MCF 10A (cell line): ENCODE results near the gene OSBPL3. TPM values are rescaled to one million over a fixed set of nuclear protein-coding genes. Genes with fewer than 3 reads are reported as not detected.

ENCODE experiments used
- BruUV-seq: library from RNA; stranded (reverse); fragments of 400-500 nt; replicated peaks from 2 replicates; lab custom pipeline; 2021; lab: Mats Ljungman, UMichigan
- CTCF ChIA-PET: fragments of 300-600 bp; sonication (Branson Sonifier 250); formaldehyde crosslinking; extraction: SDS; loops from one replicate; lab custom pipeline; 2021; ENCODE audit warnings: antibody characterized with exemption, inconsistent platforms; lab: Yijun Ruan, JAX
- POLR2A ChIA-PET: fragments of 300-600, 350-650 bp; sonication (Branson Sonifier 250); formaldehyde crosslinking; extraction: SDS; loops from one replicate; lab custom pipeline; 2020; ENCODE audit warnings: antibody characterized with exemption, inconsistent platforms; lab: Yijun Ruan, JAX
- DNase-seq: peaks from one replicate; pipeline ENCODE4 v3.0.0-alpha.2; 2018; ENCODE audit not compliant: unreplicated experiment
- H3K27ac Mint-ChIP-seq: one replicate; pipeline ENCODE4 v1.8.0; 2022; ENCODE audit warnings: mild to moderate bottlenecking, low read depth, mixed read lengths; ENCODE audit not compliant: unreplicated experiment
- H3K27me3 Mint-ChIP-seq: one replicate; pipeline ENCODE4 v1.8.0; 2022; ENCODE audit warnings: mixed read lengths; ENCODE audit not compliant: insufficient read depth, unreplicated experiment
- H3K36me3 Mint-ChIP-seq: one replicate; pipeline ENCODE4 v1.8.0; 2022; ENCODE audit warnings: mild to moderate bottlenecking, moderate library complexity, mixed read lengths; ENCODE audit not compliant: insufficient read depth, unreplicated experiment
- H3K4me1 Mint-ChIP-seq: one replicate; pipeline ENCODE4 v1.8.0; 2022; ENCODE audit warnings: mixed read lengths; ENCODE audit not compliant: insufficient read depth, unreplicated experiment
- H3K4me3 Mint-ChIP-seq: one replicate; pipeline ENCODE4 v1.8.0; 2022; ENCODE audit warnings: mild to moderate bottlenecking, moderate library complexity, mixed read lengths; ENCODE audit not compliant: unreplicated experiment
- H3K9me3 Mint-ChIP-seq: one replicate; pipeline ENCODE4 v1.8.0; 2022; ENCODE audit warnings: mixed read lengths; ENCODE audit not compliant: unreplicated experiment
- CTCF ChIP-seq: fragments of 200-600 bp; IDR thresholded peaks from one replicate; pipeline ENCODE4 v1.8.0; 2022; ENCODE audit warnings: antibody characterized with exemption, mild to moderate bottlenecking; ENCODE audit not compliant: unreplicated experiment
- intact Hi-C: fragments of 100-400 bp; cut with micrococcal nuclease; formaldehyde crosslinking; loops from 2 replicates; pipeline ENCODE4 v1.14.1; 2022
- total RNA-seq: library from RNA; stranded (reverse); gene quantifications from 2 replicates; pipeline ENCODE4 v1.2.3, GENCODE V29; 2022

The OSBPL3 gene
- total RNA-seq, 1 experiment from 2014 or later: 33.8 TPM

GRCh38 chr7:24788961-24789576 lies 190.9 kb downstream of the OSBPL3 start:
- CTCF ChIA-PET: interaction anchor here (0.9 to 1.6 kb wide), 3 partner anchors 12 to 31 kb away, joined by 3 to 7 read pairs (median 4); no protein-coding TSS in a partner anchor

GRCh38 chr7:24788075-24788474 lies 191.9 kb downstream of the OSBPL3 start:
- no TSS peak for BruUV-seq
- POLR2A ChIA-PET: interaction anchor here (1.4 to 2.1 kb wide), 3 partner anchors 13 to 32 kb away, joined by 4 to 5 read pairs (median 5); no protein-coding TSS in a partner anchor
- TF ChIP-seq CTCF: peak; percentile 72
- peaks cover 7% of the 10 kb centered on the region for H3K9me3 Mint-ChIP-seq
- no peaks in the 10 kb centered on the region for H3K27me3 Mint-ChIP-seq
- H3K36me3 Mint-ChIP-seq: peaks cover 19% of the 10 kb centered on the region
- CTCF ChIA-PET: interaction anchor here (0.6 to 1.6 kb wide), 4 partner anchors 11 to 406 kb away, joined by 3 to 7 read pairs (median 3); no protein-coding TSS in a partner anchor
- H3K4me1 Mint-ChIP-seq: peaks cover 26% of the 10 kb centered on the region
- peak overlapping the region; percentile 73 for H3K27ac Mint-ChIP-seq
- H3K4me3 Mint-ChIP-seq: no peak overlapping the region
- no peak for DNase-seq
- intact Hi-C loops: no loop called here

More at GRCh38 chr7:24788961-24789576, 190.9 kb downstream of the OSBPL3 start:
- Mint-ChIP-seq H3K4me1 (peaks cover 19% of the 10 kb centered on the region), H3K27ac (peak overlapping the region; percentile 67), H3K4me3 (no peak overlapping the region), H3K36me3 (peaks cover 14% of the 10 kb centered on the region), H3K27me3 (no peaks in the 10 kb centered on the region), H3K9me3 (no peaks in the 10 kb centered on the region)
- POLR2A ChIA-PET: interaction anchor here (1.4 to 2.1 kb wide), 3 partner anchors 14 to 33 kb away, joined by 4 to 5 read pairs (median 5); no protein-coding TSS in a partner anchor
- intact Hi-C loops: no loop called here
- TF ChIP-seq CTCF: no peak
- peak; percentile 37 for DNase-seq
- BruUV-seq: no TSS peak

- TF ChIP-seq CTCF: no peak
- peak overlapping the region; percentile 76 for H3K27ac Mint-ChIP-seq
- DNase-seq: peak; percentile 92
- ChIA-PET POLR2A (interaction anchor here (2.1 kb wide), 1 partner anchor 12 kb away, joined by 5 read pairs; no protein-coding TSS in a partner anchor), CTCF (interaction anchor here (0.6 kb wide), 1 partner anchor 181 kb away, joined by 3 read pairs; no protein-coding TSS in a partner anchor)
- intact Hi-C loops: no loop called here
- H3K36me3 Mint-ChIP-seq: peaks cover 19% of the 10 kb centered on the region
- H3K9me3 Mint-ChIP-seq: peaks cover 7% of the 10 kb centered on the region
- H3K4me1 Mint-ChIP-seq: peaks cover 26% of the 10 kb centered on the region
- BruUV-seq: no TSS peak
- H3K4me3 Mint-ChIP-seq: no peak overlapping the region
- H3K27me3 Mint-ChIP-seq: no peaks in the 10 kb centered on the region
Measured at GRCh38 chr7:24786941-24787340, 193.0 kb downstream of the OSBPL3 start.

- no peak overlapping the region for H3K4me3 Mint-ChIP-seq
- DNase-seq: peak; percentile 32
- no peaks in the 10 kb centered on the region for H3K27me3 Mint-ChIP-seq
- CTCF ChIA-PET: no interaction called here
- POLR2A ChIA-PET: no interaction called here
- TF ChIP-seq CTCF: no peak
- H3K4me1 Mint-ChIP-seq: peaks cover 26% of the 10 kb centered on the region
- intact Hi-C loops: no loop called here
- H3K9me3 Mint-ChIP-seq: peaks cover 7% of the 10 kb centered on the region
- H3K36me3 Mint-ChIP-seq: peaks cover 14% of the 10 kb centered on the region
- no TSS peak for BruUV-seq
- H3K27ac Mint-ChIP-seq: peak overlapping the region; percentile 76
Measured at GRCh38 chr7:24786306-24786705, 193.7 kb downstream of the OSBPL3 start.
